ENCODE results near the gene TNP2. TPM values are rescaled to one million over a fixed set of nuclear protein-coding genes. Genes with fewer than 3 reads are reported as not detected.

TNP2 gene
- not detected for total RNA-seq

DNA sequence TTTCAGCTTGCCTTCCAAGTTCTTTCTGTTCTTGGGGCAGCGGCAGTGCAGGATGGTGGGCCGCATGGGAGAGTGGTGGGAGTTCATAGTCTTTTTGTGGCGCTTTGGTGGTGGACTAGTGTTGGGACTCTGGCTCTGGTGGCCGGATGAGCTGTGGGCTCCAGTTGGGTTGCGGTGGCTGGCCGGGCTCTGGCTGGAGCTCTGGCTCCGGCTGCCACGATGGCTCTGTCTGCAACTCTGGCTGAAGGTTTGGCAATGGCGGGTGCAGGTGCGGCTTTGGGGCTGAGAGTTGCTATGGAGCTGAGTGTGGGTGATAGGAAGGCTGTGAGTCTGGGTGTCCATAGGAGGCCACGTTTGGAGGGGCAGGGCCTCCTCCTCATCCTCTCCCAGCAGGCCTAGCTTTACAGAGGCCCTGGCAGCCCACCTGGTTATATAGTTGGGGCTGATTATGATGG, at the start of gene TNP2:
Gene TNP2, minus strand, starts transcription at position 405 of the 455 bp plus-strand sequence. Its CDS starts 63 bp downstream, at position 342.
- H3K27ac ChIP-seq, result no peak within 1 kb of the TSS
- TF ChIP-seq, protein P1, sequence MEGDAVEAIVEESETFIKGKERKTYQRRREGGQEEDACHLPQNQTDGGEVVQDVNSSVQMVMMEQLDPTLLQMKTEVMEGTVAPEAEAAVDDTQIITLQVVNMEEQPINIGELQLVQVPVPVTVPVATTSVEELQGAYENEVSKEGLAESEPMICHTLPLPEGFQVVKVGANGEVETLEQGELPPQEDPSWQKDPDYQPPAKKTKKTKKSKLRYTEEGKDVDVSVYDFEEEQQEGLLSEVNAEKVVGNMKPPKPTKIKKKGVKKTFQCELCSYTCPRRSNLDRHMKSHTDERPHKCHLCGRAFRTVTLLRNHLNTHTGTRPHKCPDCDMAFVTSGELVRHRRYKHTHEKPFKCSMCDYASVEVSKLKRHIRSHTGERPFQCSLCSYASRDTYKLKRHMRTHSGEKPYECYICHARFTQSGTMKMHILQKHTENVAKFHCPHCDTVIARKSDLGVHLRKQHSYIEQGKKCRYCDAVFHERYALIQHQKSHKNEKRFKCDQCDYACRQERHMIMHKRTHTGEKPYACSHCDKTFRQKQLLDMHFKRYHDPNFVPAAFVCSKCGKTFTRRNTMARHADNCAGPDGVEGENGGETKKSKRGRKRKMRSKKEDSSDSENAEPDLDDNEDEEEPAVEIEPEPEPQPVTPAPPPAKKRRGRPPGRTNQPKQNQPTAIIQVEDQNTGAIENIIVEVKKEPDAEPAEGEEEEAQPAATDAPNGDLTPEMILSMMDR (IDR thresholded peaks at IDR 0.05), result no peak
- no peaks in the 10 kb centered on the region for H3K27me3 ChIP-seq (replicated peaks; ENCODE audit: insufficient read depth)
- H3K36me3 ChIP-seq, result no peaks in the 10 kb centered on the region
- no peak for DNase-seq (ENCODE audit: low spot score)
- ATAC-seq (ENCODE audit: insufficient number of reproducible peaks, low FRiP score, low read depth), result no peak
- no peaks in the 10 kb centered on the region for H3K9me3 ChIP-seq
- H3K4me3 ChIP-seq, result no peak within 1 kb of the TSS
- no peaks in the 10 kb centered on the region for H3K4me1 ChIP-seq (ENCODE audit: control insufficient read depth in 1 of 2, low read depth in 2 of 2)

DNA sequence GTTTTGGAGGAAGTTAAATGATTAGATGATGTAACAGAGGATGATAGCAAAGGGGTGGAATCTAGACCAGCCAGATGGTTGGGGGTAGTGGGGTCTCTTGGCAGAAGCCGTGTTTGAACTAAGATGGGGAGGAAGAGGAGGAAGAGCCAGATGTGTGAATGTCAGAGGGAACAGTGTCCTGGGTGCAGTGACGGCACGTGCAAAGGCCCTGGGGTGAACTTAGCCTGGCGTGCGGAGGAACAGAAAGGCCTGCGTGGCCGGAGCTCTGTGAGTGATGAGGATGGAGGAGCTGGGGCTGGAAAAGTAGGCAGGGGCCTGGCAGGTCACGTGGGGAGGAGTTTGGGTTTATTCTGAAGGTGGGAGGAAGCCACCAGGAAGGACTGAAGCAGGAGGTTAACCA, 49.7 kb upstream of the TNP2 start:
- no peaks in the 10 kb centered on the region for H3K27me3 ChIP-seq (replicated peaks; ENCODE audit: insufficient read depth)
- ATAC-seq (ENCODE audit: insufficient number of reproducible peaks, low FRiP score, low read depth), result no peak
- DNase-seq (ENCODE audit: low spot score), result no peak
- no peaks in the 10 kb centered on the region for H3K9me3 ChIP-seq
- H3K36me3 ChIP-seq, result no peaks in the 10 kb centered on the region
- TF ChIP-seq, protein P1 (IDR thresholded peaks at IDR 0.05), result no peak
- no peak overlapping the region for H3K4me3 ChIP-seq
- H3K27ac ChIP-seq, result no peak overlapping the region
- H3K4me1 ChIP-seq (ENCODE audit: control insufficient read depth in 1 of 2, low read depth in 2 of 2), result no peaks in the 10 kb centered on the region

DNA sequence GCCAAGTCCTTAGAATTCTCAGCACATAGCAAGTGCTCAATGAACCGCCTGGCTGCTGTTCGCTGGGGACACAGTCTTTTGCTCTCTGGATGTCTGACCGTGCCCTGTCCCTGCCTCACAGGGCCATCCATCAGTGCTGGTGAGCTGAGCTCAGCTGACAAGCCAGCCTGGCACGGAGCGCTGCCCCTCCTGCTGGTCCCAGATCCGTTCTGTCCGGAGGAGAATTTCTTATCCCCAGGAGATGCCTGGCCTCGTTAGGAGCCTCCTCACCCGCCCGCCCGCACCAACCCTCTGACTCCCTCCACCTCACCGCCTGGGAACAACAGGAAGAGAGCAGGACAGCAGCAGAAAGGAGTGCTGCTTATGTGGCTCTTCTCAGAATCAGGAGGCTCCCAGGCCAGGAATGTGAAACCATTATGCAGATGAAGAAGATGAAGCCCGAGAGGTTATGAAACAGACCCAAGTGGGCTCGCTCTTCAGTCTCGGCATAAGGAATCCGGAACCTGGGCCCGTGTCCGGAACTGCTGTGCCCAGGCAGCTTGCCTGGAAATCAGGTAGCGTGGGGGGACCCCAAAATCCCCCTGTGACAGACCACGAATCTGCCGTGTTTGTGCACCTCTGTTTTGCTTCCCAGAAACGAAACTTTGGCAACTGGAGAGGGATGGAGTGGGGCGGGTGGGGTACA, 47.3 kb upstream of the TNP2 start:
- DNase-seq (ENCODE audit: low spot score) (no peak), ATAC-seq (ENCODE audit: insufficient number of reproducible peaks, low FRiP score, low read depth) (no peak)
- TF ChIP-seq, protein P1 (IDR thresholded peaks at IDR 0.05), result no peak
- no peak overlapping the region for H3K27ac ChIP-seq
- no peaks in the 10 kb centered on the region for H3K9me3 ChIP-seq
- no peaks in the 10 kb centered on the region for H3K36me3 ChIP-seq
- peaks cover 0 to 13% of the 10 kb centered on the region in 2 donors for H3K4me1 ChIP-seq (ENCODE audit: control insufficient read depth in 1 of 2, low read depth in 2 of 2)
- no peak overlapping the region for H3K4me3 ChIP-seq
- H3K27me3 ChIP-seq (replicated peaks; ENCODE audit: insufficient read depth), result no peaks in the 10 kb centered on the region

DNA sequence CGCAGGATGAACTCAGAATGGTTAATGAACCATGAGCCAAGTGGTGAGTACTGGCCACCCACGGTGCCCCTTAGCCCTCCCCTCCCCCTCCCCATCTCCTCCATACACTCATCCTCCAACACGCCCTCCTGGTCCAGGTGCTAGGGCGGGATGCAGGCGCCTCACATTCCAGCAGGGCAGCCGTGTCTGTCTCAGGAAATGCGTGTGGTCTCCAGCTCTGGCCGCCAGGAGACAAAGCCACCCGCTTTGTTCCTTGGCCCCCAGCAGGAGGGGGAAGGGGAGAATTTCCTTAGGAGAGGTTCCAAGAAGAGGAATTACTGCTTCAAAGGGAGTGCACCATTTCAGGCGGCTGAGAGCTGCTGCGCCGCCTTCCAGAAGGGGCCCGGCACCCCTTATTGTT, 46.4 kb upstream of the TNP2 start:
- DNase-seq (ENCODE audit: low spot score) (no peak), ATAC-seq (ENCODE audit: insufficient number of reproducible peaks, low FRiP score, low read depth) (no peak)
- Histone ChIP-seq H3K36me3 (no peaks in the 10 kb centered on the region), H3K27me3 (replicated peaks; ENCODE audit: insufficient read depth) (no peaks in the 10 kb centered on the region), H3K4me1 (ENCODE audit: control insufficient read depth in 1 of 2, low read depth in 2 of 2) (peaks cover 0 to 13% of the 10 kb centered on the region in 2 donors), H3K9me3 (no peaks in the 10 kb centered on the region), H3K27ac (no peak overlapping the region), H3K4me3 (no peak overlapping the region)
- TF ChIP-seq, protein P1 (IDR thresholded peaks at IDR 0.05), result no peak

DNA sequence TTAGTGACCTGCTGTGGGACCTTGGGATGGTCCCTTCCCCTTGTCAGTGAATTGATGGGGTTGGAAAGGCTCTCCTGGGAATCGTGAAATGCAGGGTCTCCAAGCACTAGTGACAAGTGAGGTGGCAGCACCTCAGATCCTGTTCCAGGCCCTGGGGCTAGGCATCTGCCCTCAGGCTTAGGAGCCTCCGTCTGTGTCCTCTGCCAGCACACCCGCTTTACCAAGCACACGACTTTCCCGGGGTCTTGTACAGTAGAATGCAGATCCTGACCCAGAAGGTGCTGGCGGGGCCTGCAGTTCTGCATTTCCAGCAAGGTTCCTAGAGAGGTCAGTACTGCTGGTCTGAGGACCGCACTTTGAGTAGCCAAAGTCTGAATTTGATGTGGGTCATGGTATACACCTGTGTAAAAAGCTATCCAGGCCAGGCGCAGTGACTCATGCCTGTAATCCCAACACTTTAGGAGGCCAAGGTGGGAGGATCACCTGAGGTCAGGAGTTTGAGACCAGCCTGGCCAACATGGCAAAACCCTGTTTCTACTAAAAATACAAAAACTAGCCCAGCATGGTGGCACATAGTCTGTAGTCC, 45.3 kb upstream of the TNP2 start:
- no peak for ATAC-seq (ENCODE audit: insufficient number of reproducible peaks, low FRiP score, low read depth)
- Histone ChIP-seq H3K27ac (no peak overlapping the region), H3K4me3 (no peak overlapping the region), H3K36me3 (no peaks in the 10 kb centered on the region), H3K4me1 (ENCODE audit: control insufficient read depth in 1 of 2, low read depth in 2 of 2) (peaks cover 0 to 13% of the 10 kb centered on the region in 2 donors), H3K9me3 (no peaks in the 10 kb centered on the region), H3K27me3 (replicated peaks; ENCODE audit: insufficient read depth) (no peaks in the 10 kb centered on the region)
- TF ChIP-seq, protein P1 (IDR thresholded peaks at IDR 0.05), result no peak
- no peak for DNase-seq (ENCODE audit: low spot score)

Measured in thoracic aorta (tissue), 2 donors.